ENCODE measurements around the gene THNSL1. TPM values are rescaled to one million over a fixed set of nuclear protein-coding genes. Genes with fewer than 3 reads are reported as not detected.

Gene THNSL1
- 2.8 and 2.9 TPM in 2 replicates for total RNA-seq

GRCh38 chr10:25016376-25017153 is at the start of gene THNSL1:
Gene THNSL1 (plus strand): TSS chr10:25016612. CDS start chr10:25023224, 6,612 bp downstream.

GRCh38 chr10:25015828-25016375 is 510 bp upstream of the THNSL1 start, which contains the start of gene ENKUR:
Gene ENKUR (minus strand): TSS chr10:25016158. CDS start chr10:25015936, 222 bp downstream.

Other genes with a start within 250 kb of the THNSL1 start
- 2.7 and 2.8 TPM in 2 replicates for gene PRTFDC1, start 64.0 kb upstream of the THNSL1 start, total RNA-seq
- not detected in 2 replicates for gene ENKUR, start 454 bp upstream of the THNSL1 start, total RNA-seq
- not detected in 2 replicates for gene GPR158, start 158.4 kb downstream of the THNSL1 start, total RNA-seq